NOMO-1 (cell line): ENCODE measurements around the gene ACOT8.
"Not testable (repeated sequence)": the region's sequence is repeated elsewhere in the genome, so short reads cannot be mapped to it uniquely, and the experiment has no call there.

Source experiments
- DNase-seq, 2 experiments: peaks; one replicate each; lab custom pipeline; 2025; ENCODE audit not compliant: unreplicated experiment in 2 of 2; lab: John Stamatoyannopoulos, UW

The ACOT8 gene

GRCh38 chr20:45857114-45857881, at the start of gene ACOT8, which contains the start of gene ZSWIM3:
Gene ACOT8 (minus strand): TSS chr20:45857392. CDS start chr20:45857315, 77 bp downstream.
Gene ZSWIM3 (plus strand): TSS chr20:45857614. CDS start chr20:45857826, 212 bp downstream.
- peak; percentile 98 to 99 for DNase-seq

DNA sequence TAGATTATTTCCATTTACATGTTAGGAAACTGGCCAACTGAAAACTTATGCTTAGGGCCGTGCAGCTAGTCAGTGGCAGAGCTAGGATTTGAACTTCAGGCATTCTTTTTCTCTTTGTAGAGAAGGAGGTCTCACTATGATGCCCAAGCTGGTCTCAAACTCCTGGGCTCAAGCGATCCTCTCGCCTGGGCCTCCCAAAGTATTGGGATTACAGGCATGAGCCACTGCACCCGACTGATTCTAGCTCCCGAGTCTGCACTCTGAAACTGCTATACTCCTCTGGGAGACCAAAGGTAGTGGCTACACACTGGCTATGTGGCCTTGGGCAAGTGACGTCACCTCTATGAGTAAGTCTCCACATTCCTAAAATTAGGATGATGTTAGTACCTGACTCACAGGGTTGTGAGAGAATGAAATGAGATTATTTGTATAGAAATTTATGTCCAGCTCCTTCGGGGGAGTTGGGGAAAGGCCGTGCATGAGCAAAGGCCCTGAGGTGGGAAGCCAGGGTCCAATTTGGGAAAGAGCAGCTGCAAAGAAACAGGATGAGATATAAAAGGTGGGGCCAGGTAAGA, 48.4 kb upstream of the ACOT8 start:
- no peak for DNase-seq

DNA sequence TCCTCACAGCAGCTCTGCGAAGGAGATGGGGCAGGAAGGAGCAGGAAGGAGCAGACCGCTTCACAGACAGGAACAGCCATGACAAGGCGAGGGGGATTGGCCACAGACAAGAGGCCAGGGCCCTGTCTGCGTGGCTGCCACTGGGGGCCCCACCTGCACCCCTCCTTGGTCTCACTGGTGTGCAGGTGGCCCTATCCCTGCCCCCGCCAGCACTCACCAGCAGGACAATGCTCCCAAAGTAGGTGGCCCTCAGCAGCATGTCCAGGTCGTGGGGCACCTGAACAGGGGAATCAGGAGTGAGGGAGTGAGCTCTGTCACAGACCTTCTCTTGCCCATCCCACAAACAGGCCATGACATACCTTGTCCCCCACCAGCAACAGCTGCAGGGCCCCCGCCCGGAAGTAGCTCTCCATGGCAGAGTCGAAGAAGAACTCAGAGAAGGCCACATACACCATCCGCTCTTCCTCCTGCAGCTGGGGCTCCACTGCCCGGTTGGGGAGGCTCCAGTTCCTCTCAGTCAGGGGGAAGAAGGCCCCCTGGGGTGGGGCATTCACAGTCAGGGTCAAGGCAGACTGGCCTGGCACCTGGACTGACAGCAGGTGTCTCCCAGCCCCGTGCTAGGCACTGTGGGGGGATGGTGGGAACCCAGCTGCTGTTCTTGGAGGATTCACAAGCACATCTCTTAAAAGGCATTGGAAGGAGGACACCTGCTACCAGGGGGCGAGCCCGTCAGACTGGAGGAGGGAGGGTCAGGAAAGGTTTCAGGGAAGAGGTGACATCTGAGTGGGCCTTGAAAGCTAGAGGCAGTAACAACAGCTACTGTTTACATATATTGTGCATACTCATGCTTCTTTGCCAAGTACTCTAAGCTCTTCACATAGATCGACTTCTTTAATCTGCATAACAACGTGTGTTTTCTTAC, 47.7 kb upstream of the ACOT8 start:
- DNase-seq, result no peak

DNA sequence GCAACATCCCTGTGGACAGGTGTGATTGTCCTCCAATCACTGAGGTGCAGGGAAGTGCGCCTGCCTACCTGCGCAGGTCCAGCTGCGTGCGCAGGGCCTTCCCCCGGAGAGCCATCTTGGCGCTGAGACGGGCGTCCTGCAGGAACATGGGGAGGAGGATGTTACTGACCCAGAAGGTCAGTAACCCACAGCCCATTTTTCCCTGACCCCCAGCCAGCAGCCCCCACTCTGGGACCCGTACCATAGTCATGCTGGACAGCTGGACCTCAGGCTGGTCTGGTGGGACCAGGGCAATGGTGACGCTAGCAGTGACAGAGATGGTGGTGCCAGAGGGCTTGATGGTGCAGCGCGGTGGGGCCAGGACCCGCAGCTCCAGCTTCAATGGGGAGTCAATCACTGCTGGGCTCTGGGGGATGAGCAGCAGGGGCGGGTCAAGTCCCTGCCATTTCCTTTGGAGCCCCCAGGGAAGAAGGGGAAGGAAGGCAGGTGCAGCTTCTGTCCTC, 45.1 kb upstream of the ACOT8 start:
- DNase-seq, result no peak

DNA sequence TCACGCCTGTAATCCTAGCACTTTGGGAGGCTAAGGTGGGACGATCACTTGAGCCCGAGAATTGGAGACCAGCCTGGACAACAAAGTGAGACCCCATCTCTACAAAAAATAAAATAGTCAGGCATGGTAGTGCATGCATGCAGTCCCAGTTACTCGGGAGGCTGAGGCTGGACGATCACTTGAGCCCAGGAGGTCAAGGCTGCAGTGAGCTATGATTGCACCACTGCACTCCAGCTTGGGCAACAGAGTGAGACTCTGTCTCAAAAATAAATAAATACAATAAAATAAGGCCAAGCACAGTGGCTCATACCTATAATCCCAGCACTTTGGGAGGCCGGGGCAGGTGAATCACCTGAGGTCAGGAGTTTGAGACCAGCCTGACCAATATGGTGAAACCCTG, 44.1 kb upstream of the ACOT8 start:
- DNase-seq, result not testable (repeated sequence)

GRCh38 chr20:45899046-45899835, 42.0 kb upstream of the ACOT8 start:
- DNase-seq, result no peak

DNA sequence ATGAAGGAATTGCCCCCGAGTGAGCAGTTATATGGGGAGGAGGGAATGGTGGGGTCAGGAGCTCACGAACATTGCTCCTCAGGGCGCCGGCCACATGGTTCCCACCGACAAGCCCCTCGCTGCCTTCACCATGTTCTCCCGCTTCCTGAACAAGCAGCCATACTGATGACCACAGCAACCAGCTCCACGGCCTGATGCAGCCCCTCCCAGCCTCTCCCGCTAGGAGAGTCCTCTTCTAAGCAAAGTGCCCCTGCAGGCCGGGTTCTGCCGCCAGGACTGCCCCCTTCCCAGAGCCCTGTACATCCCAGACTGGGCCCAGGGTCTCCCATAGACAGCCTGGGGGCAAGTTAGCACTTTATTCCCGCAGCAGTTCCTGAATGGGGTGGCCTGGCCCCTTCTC, 41.1 kb upstream of the ACOT8 start:
- DNase-seq, result no peak

GRCh38 chr20:45897692-45898091, 40.5 kb upstream of the ACOT8 start:
- no peak for DNase-seq

GRCh38 chr20:45897289-45897688, 40.1 kb upstream of the ACOT8 start:
- DNase-seq, result no peak

GRCh38 chr20:45896641-45897161, 39.5 kb upstream of the ACOT8 start:
- DNase-seq, result no peak

- DNase-seq, result no peak
These were observed 37.6 kb upstream of the ACOT8 start for GRCh38 chr20:45894797-45895196.

GRCh38 chr20:45893831-45894230, 36.6 kb upstream of the ACOT8 start:
- DNase-seq, result no peak

DNA sequence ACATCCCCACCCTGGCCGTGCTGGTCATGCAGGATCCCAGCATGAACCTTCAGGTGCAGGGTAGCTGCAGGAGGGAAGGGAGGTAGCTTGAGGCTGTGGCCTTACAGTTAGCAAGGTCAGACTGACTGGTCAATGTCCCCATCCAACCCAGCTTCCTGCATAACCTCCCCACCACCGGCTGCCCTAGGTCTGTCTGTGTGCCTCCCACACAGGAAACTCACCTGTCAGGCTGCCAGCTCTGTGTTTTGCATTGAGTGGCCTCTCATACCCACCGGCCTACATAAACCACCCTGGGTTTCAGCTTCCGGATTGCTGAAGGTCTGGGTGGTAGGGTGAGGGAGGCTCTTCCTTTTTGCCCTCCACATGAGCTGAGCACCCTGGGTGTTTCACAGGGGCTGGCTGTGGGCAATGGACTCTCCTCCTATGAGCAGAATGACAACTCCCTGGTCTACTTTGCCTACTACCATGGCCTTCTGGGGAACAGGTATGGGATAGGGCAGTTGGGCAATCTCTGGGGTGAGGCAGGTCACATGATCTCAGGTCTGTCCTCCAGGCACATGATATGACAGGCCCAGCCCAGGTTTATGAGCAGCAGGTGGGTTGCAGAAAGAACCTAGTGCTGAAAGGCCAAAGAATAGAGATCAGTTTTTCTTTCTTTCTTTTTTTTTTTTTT, 35.8 kb upstream of the ACOT8 start:
- DNase-seq, result no peak

GRCh38 chr20:45892049-45892825, 35.0 kb upstream of the ACOT8 start:
- peak; percentile 32 to 50 for DNase-seq

- DNase-seq, result peak; percentile 59 to 70
These were observed 34.1 kb upstream of the ACOT8 start, which contains the start of the genes CTSA and NEURL2 for GRCh38 chr20:45890985-45891983. Gene CTSA (plus strand): TSS chr20:45891335. CDS start chr20:45891569, 234 bp downstream. Gene NEURL2 (minus strand): TSS chr20:45891208. CDS start chr20:45890991, 217 bp downstream.

- DNase-seq, result peak; percentile 33 to 54
These were observed 33.1 kb upstream of the ACOT8 start for GRCh38 chr20:45890077-45890984.
